Parathyroid adenoma (tissue), 2 donors: ENCODE data around the gene MTCP1.

Source experiments
- H2AFZ ChIP-seq: fragments of 300-600 bp; sonication (generic); one replicate; pipeline ENCODE4 v1.7.0; 2017; ENCODE audit warnings: antibody characterized with exemption, mild to moderate bottlenecking
- H3K27ac ChIP-seq: fragments of 300-600 bp; sonication (generic); one replicate; pipeline ENCODE4 v1.7.0; 2017
- H3K27me3 ChIP-seq: fragments of 300-600 bp; sonication (generic); one replicate; pipeline ENCODE4 v1.7.0; 2017; ENCODE audit warnings: low read length; ENCODE audit not compliant: control insufficient read depth, insufficient read depth
- H3K36me3 ChIP-seq: fragments of 300-600 bp; sonication (generic); one replicate; pipeline ENCODE4 v1.7.0; 2017; ENCODE audit warnings: low read length; ENCODE audit not compliant: control insufficient read depth, insufficient read depth
- H3K4me1 ChIP-seq: fragments of 300-600 bp; sonication (generic); one replicate; pipeline ENCODE4 v1.7.0; 2017; ENCODE audit warnings: control low read depth
- H3K4me2 ChIP-seq: fragments of 300-600 bp; sonication (generic); one replicate; pipeline ENCODE4 v1.7.0; 2017; ENCODE audit warnings: low read length
- H3K4me3 ChIP-seq: fragments of 300-600 bp; sonication (generic); one replicate; pipeline ENCODE4 v1.7.0; 2017; ENCODE audit warnings: low read depth, low read length
- H3K79me2 ChIP-seq: fragments of 300-600 bp; sonication (generic); one replicate; pipeline ENCODE4 v1.7.0; 2017; ENCODE audit warnings: control low read depth
- H3K9ac ChIP-seq: fragments of 300-600 bp; sonication (generic); one replicate; pipeline ENCODE4 v1.7.0; 2017; ENCODE audit warnings: mild to moderate bottlenecking
- H3K9me3 ChIP-seq: fragments of 300-600 bp; sonication (generic); one replicate; pipeline ENCODE4 v1.7.0; 2017; ENCODE audit warnings: low read length; ENCODE audit not compliant: control insufficient read depth
- CTCF ChIP-seq: fragments of 300-600 bp; sonication (generic); IDR thresholded peaks from one replicate; pipeline ENCODE4 v1.7.0; 2017; ENCODE audit warnings: antibody characterized with exemption, mild to moderate bottlenecking
- donor health status: primary hyperparathyroidism.

MTCP1 gene

GRCh38 chrX:155070975-155071693 lies at the start of gene MTCP1, which contains the start of the genes BRCC3 and CMC4:
MTCP1 (minus strand) TSS chrX:155071136; CDS start chrX:155066010, 5,126 bp downstream.
BRCC3 (plus strand) TSS chrX:155071508; CDS start chrX:155071528, 20 bp downstream.
CMC4 (minus strand) TSS chrX:155071136; CDS start chrX:155064023, 7,113 bp downstream.
- Histone ChIP-seq H3K79me2 (peaks cover 2% of the 10 kb centered on the region), H3K9ac (peak within 1 kb of the TSS; percentile 92), H3K36me3 (no peaks in the 10 kb centered on the region), H3K4me1 (peaks cover 4% of the 10 kb centered on the region), H3K27ac (peak within 1 kb of the TSS; percentile 84), H3K4me3 (peak within 1 kb of the TSS; percentile 71), H3K27me3 (no peaks in the 10 kb centered on the region), H3K4me2 (peak within 1 kb of the TSS; percentile 75), H2AFZ (peak within 1 kb of the TSS; percentile 86), H3K9me3 (no peaks in the 10 kb centered on the region)
- no peak for TF ChIP-seq CTCF

GRCh38 chrX:155115174-155115819 lies 44.4 kb upstream of the MTCP1 start:
- H3K27ac ChIP-seq = no peak overlapping the region
- no peak overlapping the region for H3K4me3 ChIP-seq
- H3K36me3 ChIP-seq = no peaks in the 10 kb centered on the region
- H3K9me3 ChIP-seq = no peaks in the 10 kb centered on the region
- no peak overlapping the region for H3K4me2 ChIP-seq
- no peaks in the 10 kb centered on the region for H3K27me3 ChIP-seq
- H3K4me1 ChIP-seq = no peaks in the 10 kb centered on the region
- TF ChIP-seq CTCF = no peak
- no peak overlapping the region for H2AFZ ChIP-seq
- H3K79me2 ChIP-seq = no peaks in the 10 kb centered on the region
- no peak overlapping the region for H3K9ac ChIP-seq

- H3K27ac ChIP-seq = no peak overlapping the region
- H3K79me2 ChIP-seq = no peaks in the 10 kb centered on the region
- TF ChIP-seq CTCF = no peak
- no peaks in the 10 kb centered on the region for H3K4me1 ChIP-seq
- no peaks in the 10 kb centered on the region for H3K9me3 ChIP-seq
- H2AFZ ChIP-seq = no peak overlapping the region
- H3K27me3 ChIP-seq = no peaks in the 10 kb centered on the region
- H3K4me3 ChIP-seq = no peak overlapping the region
- no peaks in the 10 kb centered on the region for H3K36me3 ChIP-seq
- H3K4me2 ChIP-seq = no peak overlapping the region
- H3K9ac ChIP-seq = no peak overlapping the region
Observed at GRCh38 chrX:155113097-155113496, 42.2 kb upstream of the MTCP1 start.

- no peaks in the 10 kb centered on the region for H3K9me3 ChIP-seq
- H3K4me3 ChIP-seq = no peak overlapping the region
- no peaks in the 10 kb centered on the region for H3K36me3 ChIP-seq
- no peak for TF ChIP-seq CTCF
- H3K4me1 ChIP-seq = no peaks in the 10 kb centered on the region
- no peak overlapping the region for H3K4me2 ChIP-seq
- no peaks in the 10 kb centered on the region for H3K27me3 ChIP-seq
- no peak overlapping the region for H3K9ac ChIP-seq
- no peak overlapping the region for H2AFZ ChIP-seq
- no peaks in the 10 kb centered on the region for H3K79me2 ChIP-seq
- H3K27ac ChIP-seq = no peak overlapping the region
Observed at GRCh38 chrX:155112171-155112570, 41.2 kb upstream of the MTCP1 start.
